H1 (cell line): ENCODE measurements around the gene PAF1. TPM values are rescaled to one million over a fixed set of nuclear protein-coding genes. Genes with fewer than 3 reads are reported as not detected.
A peak's percentile ranks its signal among the peaks of the same experiment; 100 is the strongest.

ENCODE experiments used
- CTCF ChIA-PET: fragments of 300-600 bp; sonication (Branson Sonifier 250); formaldehyde crosslinking; loops from one replicate; lab custom pipeline; 2021; ENCODE audit not compliant: partially characterized antibody; lab: Charles Lee
- POLR2A ChIA-PET: fragments of 300-600 bp; sonication (Branson Sonifier 250); formaldehyde crosslinking; loops from one replicate; lab custom pipeline; 2021; ENCODE audit warnings: inconsistent platforms; ENCODE audit not compliant: partially characterized antibody; lab: Charles Lee
- DNase-seq, 2 experiments: peaks; one replicate each; pipeline versions ENCODE4 v3.0.0 to v3.0.0-alpha.2; 2010 to 2022; ENCODE audit warnings: low spot score in 2 of 2, low read depth in 1 of 2, mixed read lengths in 1 of 2
- FAIRE-seq: peaks from 2 replicates; lab custom pipeline; 2011; peaks lifted over from hg19 to GRCh38; lab: Jason Lieb, UNC
- H2AFZ ChIP-seq: 2 replicates; pipeline ENCODE4 v1.8.1; 2012; ENCODE audit warnings: low read length, inconsistent platforms
- H2AK5ac ChIP-seq: 2 replicates; pipeline ENCODE4 v1.6.1; 2013; ENCODE audit warnings: low read depth, low read length
- H2BK120ac ChIP-seq: replicated peaks from 2 replicates; pipeline ENCODE3; 2013; ENCODE audit warnings: low read depth, low read length, inconsistent platforms
- H2BK12ac ChIP-seq: 2 replicates; pipeline ENCODE4 v1.6.1; 2013; ENCODE audit warnings: low read depth, low read length
- H2BK15ac ChIP-seq: 2 replicates; pipeline ENCODE4 v1.6.1; 2013; ENCODE audit warnings: low read length
- H2BK20ac ChIP-seq: 2 replicates; pipeline ENCODE4 v1.6.1; 2013; ENCODE audit warnings: low read length
- H2BK5ac ChIP-seq: 2 replicates; pipeline ENCODE4 v1.6.1; 2013; ENCODE audit warnings: low read depth, low read length
- H3K14ac ChIP-seq: 2 replicates; pipeline ENCODE4 v1.6.1; 2013; ENCODE audit warnings: inconsistent platforms; ENCODE audit not compliant: insufficient read length
- H3K18ac ChIP-seq: 2 replicates; pipeline ENCODE4 v1.6.1; 2013; ENCODE audit warnings: low read length; ENCODE audit errors: extremely low read depth
- H3K23ac ChIP-seq: 2 replicates; pipeline ENCODE4 v1.6.1; 2013; ENCODE audit warnings: inconsistent platforms; ENCODE audit not compliant: insufficient read length
- H3K23me2 ChIP-seq: 2 replicates; pipeline ENCODE4 v1.6.1; 2013; ENCODE audit warnings: low read depth, low read length
- H3K27ac ChIP-seq: 2 replicates; pipeline ENCODE4 v1.6.1; 2011; ENCODE audit warnings: low read depth, low read length, inconsistent platforms
- H3K27me3 ChIP-seq, 4 experiments: replicated peaks in 1 of 4; 1 replicate in 1 of 4; 2 replicates in 3 of 4; pipeline versions ENCODE4 v1.6.1 to v1.8.1; 2011 to 2013; ENCODE audit warnings: low read length in 3 of 4, mild to moderate bottlenecking in 3 of 4, inconsistent platforms in 2 of 4, mixed read lengths in 2 of 4, moderate library complexity in 1 of 4; ENCODE audit not compliant: control insufficient read depth in 3 of 4, insufficient read depth in 3 of 4; ENCODE audit errors: extremely low read depth in 1 of 4
- H3K36me3 ChIP-seq, 4 experiments: 2 replicates each; pipeline versions ENCODE4 v1.6.1 to v1.8.1; 2011 to 2013; ENCODE audit warnings: mild to moderate bottlenecking in 4 of 4, low read length in 3 of 4, moderate library complexity in 2 of 4, control low read depth in 1 of 4, inconsistent platforms in 1 of 4; ENCODE audit not compliant: insufficient read depth in 4 of 4, control insufficient read depth in 2 of 4
- H3K4ac ChIP-seq: replicated peaks from 2 replicates; pipeline ENCODE3; 2013; ENCODE audit warnings: low read length, low read depth, mixed read lengths, inconsistent platforms; ENCODE audit not compliant: insufficient read length
- H3K4me1 ChIP-seq, 4 experiments: replicated peaks in 1 of 4; 1 replicate in 1 of 4; 2 replicates in 3 of 4; pipeline versions ENCODE4 v1.6.1 to v1.8.1; 2011 to 2013; ENCODE audit warnings: low read length in 3 of 4, inconsistent platforms in 2 of 4, mixed read lengths in 1 of 4; ENCODE audit not compliant: insufficient read depth in 4 of 4, control insufficient read depth in 3 of 4
- H3K4me2 ChIP-seq, 2 experiments: 2 replicates each; pipeline versions ENCODE4 v1.6.1 to v1.8.1; 2011 to 2013; ENCODE audit warnings: low read depth in 2 of 2, low read length in 2 of 2, control low read depth in 1 of 2, inconsistent platforms in 1 of 2, mild to moderate bottlenecking in 1 of 2; ENCODE audit not compliant: insufficient read depth in 1 of 2
- H3K4me3 ChIP-seq, 4 experiments: fragments of 200-600, 300-600 bp in 1 of 4; sonication (generic), shearing (Covaris generic), sonication (Bioruptor Twin) in 1 of 4; 2 replicates each; pipeline versions ENCODE4 v1.5.1 to v1.8.1; 2011 to 2016; ENCODE audit warnings: low read length in 4 of 4, low read depth in 3 of 4, control low read depth in 2 of 4, inconsistent platforms in 2 of 4, mild to moderate bottlenecking in 2 of 4, mixed read lengths in 1 of 4, moderate library complexity in 1 of 4; ENCODE audit not compliant: insufficient read depth in 2 of 4; ENCODE audit errors: extremely low read depth in 1 of 4
- H3K56ac ChIP-seq: replicated peaks from 2 replicates; pipeline ENCODE3; 2013; ENCODE audit warnings: low read depth, mild to moderate bottlenecking, mixed read lengths, low read length, inconsistent platforms; ENCODE audit not compliant: insufficient read length
- H3K79me1 ChIP-seq: 2 replicates; pipeline ENCODE4 v1.6.1; 2013; ENCODE audit warnings: low read depth, low read length, control low read depth
- H3K79me2 ChIP-seq, 2 experiments: 2 replicates each; pipeline versions ENCODE4 v1.6.1 to v1.8.1; 2012 to 2013; ENCODE audit warnings: low read length in 2 of 2, mild to moderate bottlenecking in 2 of 2, inconsistent platforms in 1 of 2; ENCODE audit not compliant: insufficient read depth in 2 of 2, control insufficient read depth in 1 of 2
- H3K9ac ChIP-seq, 4 experiments: replicated peaks in 1 of 4; 1 replicate in 1 of 4; 2 replicates in 3 of 4; pipeline versions ENCODE4 v1.6.1 to v1.8.1; 2011 to 2013; ENCODE audit warnings: low read depth in 3 of 4, low read length in 3 of 4, control low read depth in 2 of 4, mild to moderate bottlenecking in 2 of 4, moderate library complexity in 2 of 4, inconsistent platforms in 1 of 4; ENCODE audit errors: extremely low read depth in 1 of 4
- H3K9me3 ChIP-seq, 2 experiments: 2 replicates each; pipeline versions ENCODE4 v1.6.1 to v1.8.1; 2012 to 2013; ENCODE audit warnings: mild to moderate bottlenecking in 2 of 2, moderate library complexity in 2 of 2, control low read depth in 1 of 2, inconsistent platforms in 1 of 2, low read depth in 1 of 2, low read length in 1 of 2, mixed read lengths in 1 of 2; ENCODE audit not compliant: insufficient read depth in 2 of 2
- H4K20me1 ChIP-seq, 2 experiments: replicated peaks in 1 of 2; 2 replicates each; pipeline versions ENCODE3 to v1.8.1; 2011 to 2013; ENCODE audit warnings: inconsistent platforms in 2 of 2, low read length in 2 of 2, mild to moderate bottlenecking in 1 of 2; ENCODE audit not compliant: insufficient read depth in 2 of 2, control insufficient read depth in 1 of 2
- H4K5ac ChIP-seq: 2 replicates; pipeline ENCODE4 v1.6.1; 2013; ENCODE audit warnings: low read length, low read depth, mixed read lengths, inconsistent platforms; ENCODE audit not compliant: insufficient read length
- H4K8ac ChIP-seq: 2 replicates; pipeline ENCODE4 v1.8.0; 2013; ENCODE audit warnings: mild to moderate bottlenecking, moderate library complexity, low read length, inconsistent platforms; ENCODE audit not compliant: insufficient read depth; ENCODE audit errors: extremely low read depth
- H4K91ac ChIP-seq: replicated peaks from 2 replicates; pipeline ENCODE3; 2013; ENCODE audit warnings: low read length, mixed read lengths, inconsistent platforms; ENCODE audit not compliant: insufficient read length
- CBX8 ChIP-seq: fragments of 300-800, 300-1000 bp; sonication (generic); IDR thresholded peaks from 2 replicates; pipeline ENCODE4 v1.7.1; 2016; ENCODE audit warnings: low read depth, low read length, borderline replicate concordance
- CREB1 ChIP-seq: IDR thresholded peaks from 2 replicates; pipeline ENCODE4 v1.6.1; 2012; ENCODE audit warnings: inconsistent platforms
- CTBP2 ChIP-seq: IDR thresholded peaks from 2 replicates; pipeline ENCODE4 v1.7.0; 2011; ENCODE audit warnings: borderline replicate concordance, mild to moderate bottlenecking, moderate library complexity, mixed read lengths, low read length; ENCODE audit not compliant: insufficient read depth, insufficient read length
- FOSL1 ChIP-seq: IDR thresholded peaks from 2 replicates; pipeline ENCODE4 v1.6.1; 2011; ENCODE audit warnings: mild to moderate bottlenecking, low read depth, low read length, moderate library complexity; ENCODE audit not compliant: insufficient read depth
- GTF2F1 ChIP-seq: IDR thresholded peaks from 2 replicates; pipeline ENCODE4 v1.6.1; 2012; ENCODE audit warnings: low read depth, low read length, improper control_type of control experiment, borderline replicate concordance
- HDAC6 ChIP-seq: IDR thresholded peaks from one replicate; pipeline ENCODE4 v1.7.1; 2012; ENCODE audit warnings: low read depth, mild to moderate bottlenecking, inconsistent platforms, low read length, moderate library complexity
- JUN ChIP-seq: IDR thresholded peaks from 2 replicates; pipeline ENCODE4 v1.6.1; 2011; ENCODE audit warnings: low read depth, mild to moderate bottlenecking, improper control_type of control experiment, low read length
- KDM4A ChIP-seq: IDR thresholded peaks from one replicate; pipeline ENCODE4 v1.7.1; 2012; ENCODE audit warnings: low read depth, mild to moderate bottlenecking, moderate library complexity, low read length, inconsistent platforms; ENCODE audit not compliant: severe bottlenecking
- KDM5A ChIP-seq: fragments of 200-600 bp; IDR thresholded peaks from 2 replicates; pipeline ENCODE4 v1.7.1; 2012; ENCODE audit warnings: mild to moderate bottlenecking, low read length, inconsistent platforms, mixed read lengths
- POLR2A ChIP-seq, 2 experiments: IDR thresholded peaks; 1 replicate in 1 of 2; 2 replicates in 1 of 2; pipeline ENCODE4 v1.6.1; 2011; ENCODE audit warnings: low read depth in 2 of 2, low read length in 2 of 2, mild to moderate bottlenecking in 2 of 2; ENCODE audit errors: control extremely low read depth in 1 of 2
- SP1 ChIP-seq: IDR thresholded peaks from 2 replicates; pipeline ENCODE4 v1.6.1; 2011; ENCODE audit warnings: low read depth, low read length
- SRF ChIP-seq: IDR thresholded peaks from 2 replicates; pipeline ENCODE4 v1.6.1; 2011; ENCODE audit warnings: mild to moderate bottlenecking, low read depth, low read length, moderate library complexity
- TAF7 ChIP-seq: optimal IDR thresholded peaks from 2 replicates; pipeline ENCODE3; 2011; ENCODE audit warnings: low read depth, mild to moderate bottlenecking, inconsistent platforms, low read length, moderate library complexity, borderline replicate concordance
- WGBS, 2 experiments: shearing (Covaris generic) in 1 of 2; methylation state at CpG; one replicate each; pipeline versions ENCODE4 v1.1.6 to v1.1.7; 2013 to 2015; ENCODE audit warnings: low lambda C conversion rate in 2 of 2, mixed read lengths in 2 of 2, inconsistent platforms in 1 of 2, low coverage in 1 of 2, missing lambda C conversion rate in 1 of 2; ENCODE audit not compliant: insufficient replicate concordance in 2 of 2, insufficient coverage in 1 of 2, insufficient read length in 1 of 2; ENCODE audit errors: extremely low coverage in 1 of 2, missing lambda C conversion rate in 1 of 2; 5-methylcytosine and 5-hydroxymethylcytosine counted together
- polyA plus RNA-seq, 7 experiments: library from polyadenylated mRNA; depleted of rRNA in 3 of 7; stranded (reverse) in 5 of 7; unstranded in 2 of 7; fragments of >200 nt in 5 of 7; fragments of 200-250 nt in 2 of 7; gene quantifications; 1 replicate in 5 of 7; 2 replicates in 1 of 7; 4 replicates in 1 of 7; pipeline versions ENCODE4 v1.2.1 to v1.2.3, GENCODE V29; 2011 to 2013; ENCODE audit warnings: missing spikeins in 2 of 7, mixed read lengths in 2 of 7
- total RNA-seq: library from RNA; stranded (reverse); fragmentation: NEBNext Ultra II Directional; extraction: Animal tissue kit (Norgen Biotek cat#: 25700); gene quantifications from 2 replicates; pipeline ENCODE4 v1.2.1, GENCODE V29; 2021

Gene PAF1
- total and polyA plus RNA-seq, 2 of the 8 experiments (the other 6 are each of a cell fraction or from before 2014, with no cell fraction given): 31.4 to 58.6 TPM

- no peaks in the 10 kb centered on the region for H3K9me3 ChIP-seq
- H3K56ac ChIP-seq: no peak overlapping the region
- no peaks in the 10 kb centered on the region for H3K79me2 ChIP-seq
- ChIA-PET CTCF (interaction anchor here (1.0 to 3.2 kb wide), 7 partner anchors 10 to 37 kb away, joined by 3 to 10 read pairs (median 4); no protein-coding TSS in a partner anchor), POLR2A (interaction anchor here (0.6 to 4.3 kb wide), 11 partner anchors 8 to 52 kb away, joined by 3 to 20 read pairs (median 5); partner anchors contain the start of genes MED29, PAF1 and RPS16)
- peak overlapping the region; percentile 12; the same call in 1 of the 2 replicates for H4K8ac ChIP-seq
- H3K79me1 ChIP-seq: no peaks in the 10 kb centered on the region; the same call in 1 of the 2 replicates
- no peak overlapping the region for H3K14ac ChIP-seq
- no peaks in the 10 kb centered on the region for H3K27me3 ChIP-seq
- no peak overlapping the region for H3K9ac ChIP-seq
- no peak overlapping the region for H2BK5ac ChIP-seq
- WGBS, 2 experiments: 97% methylated on average over 16 of the region's 18 CpGs; no CpG with 5 or more reads in 1 of the 2 experiments
- no peak overlapping the region for H2BK20ac ChIP-seq
- H4K20me1 ChIP-seq: peaks cover 0 to 8% of the 10 kb centered on the region in 2 experiments
- H3K4me2 ChIP-seq: no peak overlapping the region
- H4K91ac ChIP-seq: no peak overlapping the region
- no peak overlapping the region for H3K4ac ChIP-seq
- no peak overlapping the region for H2AFZ ChIP-seq
- H3K23ac ChIP-seq: no peak overlapping the region
- H3K23me2 ChIP-seq: no peaks in the 10 kb centered on the region
- H4K5ac ChIP-seq: no peak overlapping the region
- peaks cover 0 to 6% (median 0%) of the 10 kb centered on the region in 4 experiments; a peak in 2 of 7 replicates for H3K4me1 ChIP-seq
- H3K4me3 ChIP-seq: no peak overlapping the region
- H2AK5ac ChIP-seq: no peak overlapping the region
- no peak overlapping the region for H3K27ac ChIP-seq
- no peak overlapping the region for H2BK15ac ChIP-seq
- H3K36me3 ChIP-seq: peaks cover 29 to 81% (median 48%) of the 10 kb centered on the region in 4 experiments
- no peak overlapping the region for H2BK120ac ChIP-seq
- no peak for DNase-seq
- H3K18ac ChIP-seq: no peak overlapping the region
- FAIRE-seq: no peak
- no peak overlapping the region for H2BK12ac ChIP-seq
- TF ChIP-seq CREB1 (no peak), KDM4A (no peak), CBX8 (no peak), SP1 (no peak), FOSL1 (no peak), GTF2F1 (no peak), HDAC6 (no peak), CTBP2 (no peak), POLR2A (IDR thresholded peaks at IDR 0.05; ENCODE audit: control extremely low read depth in 1 of 2, low read depth in 2 of 2, low read length in 2 of 2) (no peak), KDM5A (no peak), JUN (no peak), SRF (no peak), TAF7 (no peak)
Measured at GRCh38 chr19:39382991-39383828, 7.7 kb downstream of the PAF1 start.
